IgD-negative memory B cell (primary cell): ENCODE data around the gene PTP4A2. TPM values are rescaled to one million over a fixed set of nuclear protein-coding genes. Genes with fewer than 3 reads are reported as not detected.

ENCODE experiments used
- H3K27ac Mint-ChIP-seq, 3 donors: one replicate each; pipeline ENCODE4 v1.8.0; 2020 to 2022; ENCODE audit warnings: mild to moderate bottlenecking in 3 of 3, mixed read lengths in 3 of 3, moderate library complexity in 1 of 3
- H3K27me3 Mint-ChIP-seq: one replicate; pipeline ENCODE4 v1.8.0; 2021; ENCODE audit warnings: mixed read lengths
- H3K36me3 Mint-ChIP-seq: one replicate; pipeline ENCODE4 v1.8.0; 2020; ENCODE audit warnings: mild to moderate bottlenecking, mixed read lengths
- H3K4me1 Mint-ChIP-seq, 3 donors: one replicate each; pipeline ENCODE4 v1.8.0; 2020 to 2022; ENCODE audit warnings: mixed read lengths in 3 of 3, mild to moderate bottlenecking in 1 of 3
- H3K4me3 Mint-ChIP-seq, 4 donors: one replicate each; pipeline ENCODE4 v1.8.0; 2020 to 2022; ENCODE audit warnings: mild to moderate bottlenecking in 4 of 4, mixed read lengths in 4 of 4, moderate library complexity in 3 of 4
- H3K9me3 Mint-ChIP-seq, 3 donors: one replicate each; pipeline ENCODE4 v1.8.0; 2020 to 2021; ENCODE audit warnings: mixed read lengths in 3 of 3, mild to moderate bottlenecking in 1 of 3
- polyA plus RNA-seq: library from polyadenylated mRNA; unstranded; fragments of 300-500 nt; fragmentation: Illumina TruSeq; gene quantifications from one replicate; pipeline ENCODE4 v1.2.3, GENCODE V29; 2021

PTP4A2 gene
- polyA plus RNA-seq, 1 donor from 2014 or later = 216 TPM

DNA sequence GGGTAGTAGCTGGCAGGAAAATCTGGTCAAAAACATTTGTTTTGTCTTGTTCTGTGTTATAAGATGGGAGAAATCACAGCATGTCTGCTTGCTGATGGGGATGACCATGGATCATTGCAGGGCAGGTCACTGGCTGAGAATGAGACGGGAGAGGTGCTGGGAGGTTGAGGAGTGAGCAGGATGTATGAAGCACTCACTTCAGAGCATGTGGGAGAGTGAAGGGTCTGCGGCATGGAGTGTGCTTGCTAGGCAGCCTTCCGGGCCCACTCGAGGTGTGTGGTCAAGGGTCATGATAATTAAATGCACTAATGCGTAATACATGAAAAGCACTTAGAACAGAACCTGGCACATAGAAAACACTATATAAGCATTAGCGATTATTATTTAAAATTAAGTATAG lies 80.3 kb downstream of the PTP4A2 start:
- H3K27me3 Mint-ChIP-seq = no peaks in the 10 kb centered on the region
- H3K9me3 Mint-ChIP-seq = no peaks in the 10 kb centered on the region
- H3K36me3 Mint-ChIP-seq = no peaks in the 10 kb centered on the region
- peaks cover 0 to 8% (median 5%) of the 10 kb centered on the region in 3 donors for H3K4me1 Mint-ChIP-seq
- no peak overlapping the region for H3K27ac Mint-ChIP-seq
- H3K4me3 Mint-ChIP-seq = no peak overlapping the region

Other genes starting within 250 kb of the PTP4A2 start
- gene COL16A1, start 234.4 kb downstream of the PTP4A2 start, polyA plus RNA-seq = not detected
- gene ADGRB2, start 174.0 kb downstream of the PTP4A2 start, polyA plus RNA-seq = 0.97 TPM
- not detected for gene SPOCD1, start 122.3 kb downstream of the PTP4A2 start, polyA plus RNA-seq
- gene KHDRBS1, start 75.5 kb upstream of the PTP4A2 start, polyA plus RNA-seq = 123 TPM
- gene TMEM39B, start 134.6 kb upstream of the PTP4A2 start, polyA plus RNA-seq = 5.9 TPM
- gene KPNA6, start 169.7 kb upstream of the PTP4A2 start, polyA plus RNA-seq = 15.9 TPM
- gene TXLNA, start 241.3 kb upstream of the PTP4A2 start, polyA plus RNA-seq = 29.1 TPM